GM12864 (cell line): ENCODE measurements around the gene SCAF8.
A peak's percentile ranks its signal among the peaks of the same experiment; 100 is the strongest.
"Not testable (repeated sequence)": the region's sequence is repeated elsewhere in the genome, so short reads cannot be mapped to it uniquely, and the experiment has no call there.

ENCODE experiments used
- DNase-seq: peaks from one replicate; pipeline ENCODE4 v3.0.0-alpha.2; 2011; ENCODE audit warnings: low read depth
- H3K4me3 ChIP-seq: 2 replicates; pipeline ENCODE4 v1.5.1; 2011; ENCODE audit warnings: mild to moderate bottlenecking, low read depth, low read length, control low read depth
- CTCF ChIP-seq: IDR thresholded peaks from 2 replicates; pipeline ENCODE4 v1.5.1; 2011; ENCODE audit warnings: low read depth, mild to moderate bottlenecking, moderate library complexity, low read length, control low read depth, inconsistent platforms; ENCODE audit errors: missing control alignments

SCAF8 gene

GRCh38 chr6:154792761-154793160 lies 59.5 kb downstream of the SCAF8 start:
- no peak for DNase-seq
- no peak overlapping the region for H3K4me3 ChIP-seq
- no peak for TF ChIP-seq CTCF

GRCh38 chr6:154796484-154796883 lies 63.3 kb downstream of the SCAF8 start:
- no peak for TF ChIP-seq CTCF
- no peak for DNase-seq

GRCh38 chr6:154797857-154798256 lies 64.6 kb downstream of the SCAF8 start:
- DNase-seq: no peak
- H3K4me3 ChIP-seq: no peak overlapping the region
- TF ChIP-seq CTCF: no peak

More at GRCh38 chr6:154796484-154796883, 63.3 kb downstream of the SCAF8 start:
- H3K4me3 ChIP-seq: no peak overlapping the region

- no peak overlapping the region for H3K4me3 ChIP-seq
- no peak for DNase-seq
- no peak for TF ChIP-seq CTCF
Measured at GRCh38 chr6:154800338-154800737, 67.1 kb downstream of the SCAF8 start.

GRCh38 chr6:154805288-154805911 lies 72.2 kb downstream of the SCAF8 start:
- DNase-seq: peak; percentile 22
- no peak overlapping the region for H3K4me3 ChIP-seq
- TF ChIP-seq CTCF: peak; percentile 29

- no peak for DNase-seq
- TF ChIP-seq CTCF: no peak
Measured at GRCh38 chr6:154806804-154807203, 73.6 kb downstream of the SCAF8 start.

GRCh38 chr6:154811663-154812062 lies 78.4 kb downstream of the SCAF8 start:
- DNase-seq, H3K4me3 ChIP-seq: not testable (repeated sequence)

More at GRCh38 chr6:154806804-154807203, 73.6 kb downstream of the SCAF8 start:
- no peak overlapping the region for H3K4me3 ChIP-seq
